HCEC 1CT (cell line): Measurements from ENCODE around the gene DCAF10.
"Not testable (repeated sequence)": the region's sequence is repeated elsewhere in the genome, so short reads cannot be mapped to it uniquely, and the experiment has no call there.

Experiments
- DNase-seq: peaks from one replicate; pipeline ENCODE4 v3.0.0-alpha.2; 2017

DCAF10 gene

DNA sequence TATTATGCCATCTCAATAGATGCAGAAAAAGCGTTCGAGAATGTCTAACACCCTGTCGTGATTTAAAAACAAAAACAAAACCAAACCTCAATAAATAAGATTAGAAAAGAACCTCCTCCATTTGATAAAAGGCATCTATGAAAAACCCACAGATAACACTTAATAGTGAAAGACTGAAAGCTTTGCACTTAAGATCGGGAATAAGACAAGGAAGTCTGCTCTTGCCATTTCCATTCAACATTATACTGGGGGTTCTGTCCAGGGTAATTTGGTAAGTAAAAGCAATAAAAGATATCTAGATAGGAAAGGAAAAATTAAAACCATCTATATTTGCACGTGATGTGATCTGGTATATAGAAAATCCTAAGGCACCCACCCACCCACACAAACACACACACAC is 8.5 kb upstream of the DCAF10 start:
- no peak for DNase-seq

DNA sequence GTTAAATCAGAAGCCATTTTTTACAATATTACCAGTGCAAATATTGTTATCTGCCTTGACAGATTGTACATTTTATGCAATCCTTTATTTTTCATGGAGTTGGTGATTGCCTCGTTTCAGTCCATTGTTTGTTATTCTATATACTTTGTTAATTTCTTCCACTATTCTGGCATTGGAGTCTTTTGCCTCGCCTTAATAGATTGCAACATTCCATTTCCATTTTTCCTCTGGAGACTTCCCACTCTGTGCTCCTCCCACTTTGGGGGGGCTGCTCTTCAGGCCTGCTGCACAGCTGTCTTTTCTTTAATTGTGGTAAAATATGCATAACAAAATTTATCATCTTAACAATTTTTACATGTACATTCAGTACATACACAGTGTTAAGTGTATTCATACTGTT is 4.4 kb upstream of the DCAF10 start:
- DNase-seq, result no peak

DNA sequence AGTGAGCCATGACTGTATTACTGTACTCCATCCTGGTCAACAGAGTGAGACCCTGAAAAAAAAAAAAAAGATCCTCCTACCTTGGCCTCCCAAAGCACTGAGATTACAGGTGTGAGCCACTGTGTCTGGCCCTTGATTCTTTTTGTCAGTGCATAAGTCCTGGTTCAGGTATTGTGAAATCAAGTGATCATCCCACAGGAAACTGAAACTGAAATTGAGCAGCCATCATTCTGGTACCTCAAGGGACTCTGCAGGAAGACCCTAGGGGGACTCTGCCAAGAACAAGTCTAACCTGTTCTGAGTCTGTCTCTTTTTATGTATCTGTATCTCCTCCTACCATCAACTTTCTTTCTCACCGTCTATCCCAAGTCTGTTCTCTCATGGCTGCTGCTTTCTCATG is 1.9 kb upstream of the DCAF10 start:
- no peak for DNase-seq

- peak; percentile 28 for DNase-seq
Observed at GRCh38 chr9:37801287-37801850, 772 bp downstream of the DCAF10 start.

GRCh38 chr9:37801959-37802711 is 1.5 kb downstream of the DCAF10 start:
- no peak for DNase-seq

- DNase-seq, result no peak
Observed at GRCh38 chr9:37806271-37806670, 5.7 kb downstream of the DCAF10 start.

- DNase-seq, result not testable (repeated sequence)
Observed at GRCh38 chr9:37809676-37810075, 9.1 kb downstream of the DCAF10 start.

GRCh38 chr9:37811906-37812476 is 11.4 kb downstream of the DCAF10 start:
- DNase-seq, result no peak

- no peak for DNase-seq
Observed at GRCh38 chr9:37812773-37813379, 12.3 kb downstream of the DCAF10 start.

- no peak for DNase-seq
Observed at GRCh38 chr9:37818849-37819248, 18.3 kb downstream of the DCAF10 start.

GRCh38 chr9:37820142-37820541 is 19.5 kb downstream of the DCAF10 start:
- DNase-seq, result no peak

GRCh38 chr9:37825174-37825573 is 24.6 kb downstream of the DCAF10 start:
- not testable (repeated sequence) for DNase-seq

DNA sequence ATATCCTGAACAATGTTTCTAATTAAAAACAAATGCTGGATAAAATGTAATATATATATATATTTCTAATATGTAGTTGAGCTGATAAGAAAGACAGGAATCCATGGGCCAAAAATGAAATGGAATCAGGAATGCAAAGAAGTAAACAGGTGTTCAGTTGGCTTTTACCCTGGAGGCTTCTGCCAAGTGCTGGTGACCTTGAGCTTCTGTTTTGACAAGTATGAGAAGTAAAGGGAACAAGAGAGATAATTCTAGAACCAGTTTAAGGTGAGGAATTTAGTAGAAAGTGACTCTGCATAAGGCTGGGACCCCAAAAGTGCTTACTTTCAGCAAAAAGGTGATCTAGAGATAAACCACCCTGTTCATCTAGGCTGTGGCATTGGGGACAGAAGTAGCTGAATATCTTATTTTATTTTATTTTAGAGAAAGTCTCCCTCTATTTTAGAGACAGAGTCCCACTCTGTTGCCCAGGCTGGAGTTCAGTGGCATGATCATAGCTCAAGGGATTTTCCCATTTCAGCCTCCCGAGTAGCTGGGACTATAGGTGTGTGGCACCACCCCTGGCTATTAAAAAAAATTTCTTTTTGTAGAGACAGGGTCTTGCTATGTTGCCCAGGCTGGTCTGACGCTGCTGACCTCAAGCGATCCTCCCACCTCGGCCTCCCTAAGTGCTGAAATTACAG is 27.0 kb downstream of the DCAF10 start:
- no peak for DNase-seq

DNA sequence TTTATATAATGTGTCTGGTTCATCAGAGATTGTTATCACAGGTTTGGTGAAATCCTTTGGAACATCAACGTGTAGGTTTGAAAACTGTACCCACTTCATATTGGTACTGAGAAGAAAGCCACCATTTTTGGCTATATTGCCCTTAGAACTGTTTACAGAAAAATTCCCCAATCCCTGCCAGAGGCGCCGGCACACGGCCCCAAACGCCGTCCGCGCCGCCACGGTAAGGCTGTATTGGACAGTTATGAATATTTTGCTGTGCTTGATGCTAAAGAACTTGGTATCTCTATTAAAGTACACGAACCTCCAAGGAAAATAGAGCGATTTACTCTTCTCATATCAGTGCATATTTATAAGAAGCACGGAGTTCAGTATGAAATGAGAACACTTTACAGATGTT is 35.2 kb downstream of the DCAF10 start:
- no peak for DNase-seq

DNA sequence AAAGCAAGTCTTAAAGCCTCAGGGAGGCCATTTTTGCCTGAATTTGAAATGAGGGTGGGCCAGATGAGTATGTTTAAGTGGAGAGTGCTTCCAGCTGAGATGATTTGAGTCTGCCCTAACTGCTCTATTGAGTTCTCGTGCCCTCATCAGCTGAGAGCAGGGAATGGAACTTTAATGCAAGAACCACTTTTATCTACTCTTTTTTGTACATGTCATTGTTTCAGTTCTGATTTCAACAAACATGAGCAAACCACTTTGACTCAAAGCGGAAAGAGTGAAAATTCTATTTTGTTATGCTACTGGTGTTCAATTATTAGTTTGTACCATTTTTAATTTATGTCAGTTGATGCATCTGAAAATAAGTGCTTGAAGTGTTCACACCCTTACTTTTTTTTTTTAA is 35.8 kb downstream of the DCAF10 start:
- no peak for DNase-seq

DNA sequence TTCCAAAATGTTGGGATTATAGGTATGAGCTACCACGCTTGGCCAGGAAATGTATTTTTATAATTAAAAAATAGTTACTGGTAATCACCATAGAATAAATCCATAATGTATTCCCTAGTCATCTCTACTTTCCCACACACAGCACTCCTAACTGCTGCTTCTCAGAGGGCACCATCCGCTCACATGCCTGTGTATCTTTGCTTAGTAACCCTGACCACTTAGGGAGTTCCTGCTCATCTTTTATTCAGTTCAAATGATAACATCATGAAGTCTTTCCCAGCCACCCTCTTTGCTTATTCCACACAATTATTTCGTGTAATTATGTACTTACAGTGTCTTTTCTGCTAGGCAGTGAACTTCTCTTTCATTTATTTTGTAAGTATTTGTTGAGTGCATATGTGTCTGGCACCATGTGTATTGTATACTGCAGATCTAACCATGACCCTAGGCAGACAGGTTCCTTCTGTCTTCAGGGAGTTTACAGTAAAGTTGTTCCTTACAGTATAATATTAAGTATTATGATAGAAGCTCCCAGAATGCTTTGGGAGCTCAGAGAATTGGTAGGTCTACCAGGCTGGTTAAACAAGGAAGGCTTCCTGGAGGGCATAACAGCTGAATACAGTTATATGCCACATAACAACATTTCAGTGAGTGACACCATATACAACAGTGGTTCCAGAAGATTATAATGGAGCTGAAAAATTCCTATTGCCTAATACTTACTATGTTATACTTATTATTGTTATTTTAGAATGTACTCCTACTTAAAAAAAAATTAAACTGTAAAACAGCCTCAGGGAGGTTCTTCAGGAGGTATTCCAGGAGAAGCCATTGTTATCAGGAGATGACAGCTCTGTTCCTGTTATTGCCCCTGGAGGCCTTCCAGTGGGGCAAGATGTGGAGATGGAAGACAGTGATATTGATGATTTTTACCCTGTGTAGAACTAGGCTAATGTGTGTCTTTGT is 39.2 kb downstream of the DCAF10 start:
- DNase-seq, result no peak

GRCh38 chr9:37840560-37841194 is 40.1 kb downstream of the DCAF10 start:
- DNase-seq, result peak; percentile 81

GRCh38 chr9:37852222-37852621 is 51.6 kb downstream of the DCAF10 start:
- DNase-seq, result no peak

GRCh38 chr9:37856551-37856950 is 56.0 kb downstream of the DCAF10 start:
- DNase-seq, result no peak

- DNase-seq, result peak; percentile 35
Observed at GRCh38 chr9:37859043-37859442, 58.4 kb downstream of the DCAF10 start.

DNA sequence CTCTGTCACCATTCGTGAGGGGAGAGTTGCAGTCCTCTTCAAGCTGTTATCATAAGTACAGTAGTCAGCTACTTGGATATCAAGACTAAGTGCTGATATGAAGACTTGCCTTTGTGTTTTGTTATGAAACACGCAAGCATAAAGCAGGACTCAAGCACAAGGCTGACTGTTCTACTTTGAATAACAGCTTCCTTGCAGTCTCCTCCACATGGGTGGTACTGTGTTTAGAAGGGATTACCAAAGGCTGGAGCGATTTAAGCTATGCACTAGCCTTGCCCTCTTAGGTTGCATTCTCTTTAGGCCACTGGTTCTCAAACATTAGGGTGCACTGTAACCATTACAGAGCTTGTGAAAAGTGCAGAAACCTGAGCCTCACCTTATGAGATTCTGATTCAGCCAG is 61.9 kb downstream of the DCAF10 start:
- no peak for DNase-seq
